CD4-positive, alpha-beta T cell treated with Interleukin-2 at 100 ng/mL for 4 hours (primary cell): Measurements from ENCODE around the gene TMEM208.

ENCODE experiments used
- DNase-seq: peaks from one replicate; pipeline ENCODE4 v3.0.0-alpha.2; 2020; ENCODE audit warnings: low spot score

Gene TMEM208

GRCh38 chr16:67237396-67238277 is 10.7 kb downstream of the TMEM208 start:
- DNase-seq = no peak

GRCh38 chr16:67238278-67238575 is 11.3 kb downstream of the TMEM208 start:
- DNase-seq = no peak

GRCh38 chr16:67238806-67239470 is 12.0 kb downstream of the TMEM208 start:
- no peak for DNase-seq

GRCh38 chr16:67240506-67240905 is 13.6 kb downstream of the TMEM208 start:
- no peak for DNase-seq

- no peak for DNase-seq
Measured at GRCh38 chr16:67241008-67241900, 14.3 kb downstream of the TMEM208 start.

GRCh38 chr16:67242138-67242730 is 15.3 kb downstream of the TMEM208 start:
- DNase-seq = no peak

GRCh38 chr16:67243481-67243880 is 16.6 kb downstream of the TMEM208 start:
- DNase-seq = no peak

- peak; percentile 91 for DNase-seq
Measured at GRCh38 chr16:67244387-67245185, 17.7 kb downstream of the TMEM208 start.

- DNase-seq = no peak
Measured at GRCh38 chr16:67245186-67245585, 18.3 kb downstream of the TMEM208 start.

- DNase-seq = no peak
Measured at GRCh38 chr16:67245674-67246080, 18.7 kb downstream of the TMEM208 start.

GRCh38 chr16:67246081-67246755 is 19.3 kb downstream of the TMEM208 start:
- DNase-seq = peak; percentile 42

GRCh38 chr16:67246756-67247191 is 19.8 kb downstream of the TMEM208 start:
- DNase-seq = no peak

- DNase-seq = peak; percentile 96
Measured at GRCh38 chr16:67247192-67248072, 20.5 kb downstream of the TMEM208 start, which contains the start of gene FHOD1. FHOD1 (minus strand) TSS chr16:67247481; CDS start chr16:67247410, 71 bp downstream.

GRCh38 chr16:67248073-67248400 is 21.1 kb downstream of the TMEM208 start:
- no peak for DNase-seq

GRCh38 chr16:67248401-67249177 is 21.7 kb downstream of the TMEM208 start, which contains the start of gene SLC9A5:
SLC9A5 (plus strand) TSS chr16:67248979; CDS start chr16:67249015, 36 bp downstream.
- peak; percentile 7 for DNase-seq

GRCh38 chr16:67249178-67250044 is 22.5 kb downstream of the TMEM208 start:
- no peak for DNase-seq

GRCh38 chr16:67250045-67250327 is 23.1 kb downstream of the TMEM208 start:
- no peak for DNase-seq
